ENCODE data around the gene FRMD4A. TPM values are rescaled to one million over a fixed set of nuclear protein-coding genes. Genes with fewer than 3 reads are reported as not detected.

FRMD4A gene
- total RNA-seq, 4 donors from 2014 or later: 13.7 to 27.2 (median 19.6) TPM

DNA sequence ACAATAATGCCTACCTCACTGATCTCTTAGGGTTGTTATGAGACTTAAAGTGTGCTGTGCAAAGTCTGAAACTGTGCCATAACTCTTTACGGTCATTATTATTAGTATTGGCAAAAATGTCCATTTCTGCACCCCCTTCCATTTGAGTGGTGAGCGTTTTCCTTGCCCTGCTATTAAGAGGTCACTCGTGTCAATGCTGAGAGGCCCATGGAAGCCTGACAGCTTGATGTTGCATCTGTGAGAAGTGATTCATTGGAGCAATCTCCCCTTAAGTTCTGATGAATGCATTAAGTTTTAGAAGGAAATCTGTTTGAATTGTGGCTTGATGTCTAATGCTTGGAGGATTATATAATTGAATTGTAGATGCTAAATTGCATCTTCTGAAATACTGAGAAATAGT lies 253.3 kb downstream of the FRMD4A start:
- ATAC-seq: no peak
- no peak overlapping the region for H3K4me3 ChIP-seq
- no peak overlapping the region for H3K27ac ChIP-seq
- H3K36me3 ChIP-seq: no peaks in the 10 kb centered on the region
- H3K27me3 ChIP-seq: no peaks in the 10 kb centered on the region
- peaks cover 4 to 14% (median 4%) of the 10 kb centered on the region in 3 donors for H3K4me1 ChIP-seq
- TF ChIP-seq POLR2AphosphoS5 (IDR thresholded peaks at IDR 0.05): no peak
- no peak for TF ChIP-seq POLR2A (IDR thresholded peaks at IDR 0.05)
- TF ChIP-seq, protein P1, sequence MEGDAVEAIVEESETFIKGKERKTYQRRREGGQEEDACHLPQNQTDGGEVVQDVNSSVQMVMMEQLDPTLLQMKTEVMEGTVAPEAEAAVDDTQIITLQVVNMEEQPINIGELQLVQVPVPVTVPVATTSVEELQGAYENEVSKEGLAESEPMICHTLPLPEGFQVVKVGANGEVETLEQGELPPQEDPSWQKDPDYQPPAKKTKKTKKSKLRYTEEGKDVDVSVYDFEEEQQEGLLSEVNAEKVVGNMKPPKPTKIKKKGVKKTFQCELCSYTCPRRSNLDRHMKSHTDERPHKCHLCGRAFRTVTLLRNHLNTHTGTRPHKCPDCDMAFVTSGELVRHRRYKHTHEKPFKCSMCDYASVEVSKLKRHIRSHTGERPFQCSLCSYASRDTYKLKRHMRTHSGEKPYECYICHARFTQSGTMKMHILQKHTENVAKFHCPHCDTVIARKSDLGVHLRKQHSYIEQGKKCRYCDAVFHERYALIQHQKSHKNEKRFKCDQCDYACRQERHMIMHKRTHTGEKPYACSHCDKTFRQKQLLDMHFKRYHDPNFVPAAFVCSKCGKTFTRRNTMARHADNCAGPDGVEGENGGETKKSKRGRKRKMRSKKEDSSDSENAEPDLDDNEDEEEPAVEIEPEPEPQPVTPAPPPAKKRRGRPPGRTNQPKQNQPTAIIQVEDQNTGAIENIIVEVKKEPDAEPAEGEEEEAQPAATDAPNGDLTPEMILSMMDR (IDR thresholded peaks at IDR 0.05): no peak
- no peak for TF ChIP-seq EP300 (IDR thresholded peaks at IDR 0.05)
- H3K9me3 ChIP-seq: peaks cover 0 to 8% (median 0%) of the 10 kb centered on the region in 3 donors
- WGBS, 2 donors (ENCODE audit: low coverage in 1 of 2): 60 to 80% methylated on average over 2 to 3 of the region's 3 CpGs

DNA sequence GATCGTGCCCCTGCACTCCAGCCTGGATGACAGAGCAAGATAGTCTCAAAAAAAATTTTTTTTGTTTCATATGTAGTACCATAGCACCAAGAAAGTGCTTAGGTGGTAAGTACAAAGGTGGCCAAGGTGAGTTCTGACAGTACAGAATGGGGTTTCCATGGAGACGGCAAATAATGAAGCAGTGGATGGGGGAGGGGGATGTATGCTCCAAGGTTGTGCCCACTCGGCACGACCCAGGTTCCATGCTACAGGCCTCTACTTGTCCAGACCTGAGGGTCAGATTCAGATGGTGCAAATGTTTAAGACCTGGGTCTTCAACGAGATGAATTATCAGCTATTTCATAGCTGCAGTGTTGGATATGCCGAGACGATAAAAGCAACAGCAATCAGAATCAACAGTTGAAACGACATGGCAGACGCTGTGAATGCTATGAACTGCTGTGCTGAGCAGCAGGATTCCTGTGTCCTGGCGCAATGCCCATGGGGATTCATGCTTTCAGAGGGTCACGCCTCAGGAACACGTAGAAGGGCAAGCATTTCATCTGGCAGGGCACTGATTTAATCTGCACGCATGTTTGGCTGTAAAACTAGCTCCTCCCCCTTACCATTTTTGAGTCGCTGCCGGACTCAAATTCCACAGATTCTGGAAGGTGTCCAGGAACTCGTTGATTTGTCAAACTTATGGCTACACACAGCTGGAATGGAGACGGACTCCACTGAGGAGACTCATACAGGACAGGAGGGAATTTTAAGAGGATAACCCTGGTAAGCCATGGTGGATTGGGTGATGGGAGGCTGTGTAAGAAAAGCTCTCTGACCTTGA lies 256.5 kb downstream of the FRMD4A start:
- ATAC-seq: peak; percentile 96
- H3K27ac ChIP-seq: peak overlapping the region in 3 of 4 donors; percentile 29 to 67 (median 58)
- H3K36me3 ChIP-seq: no peaks in the 10 kb centered on the region
- H3K4me3 ChIP-seq: peak overlapping the region in 1 of 2 donors; percentile 11
- peaks cover 0 to 12% (median 0%) of the 10 kb centered on the region in 3 donors for H3K9me3 ChIP-seq
- H3K27me3 ChIP-seq: no peaks in the 10 kb centered on the region
- 10 to 40% methylated on average over 10 of the region's 17 CpGs for WGBS, 2 donors (ENCODE audit: low coverage in 1 of 2)
- peaks cover 4 to 14% (median 4%) of the 10 kb centered on the region in 3 donors for H3K4me1 ChIP-seq
- TF ChIP-seq POLR2AphosphoS5 (IDR thresholded peaks at IDR 0.05) (peak; percentile 96), POLR2A (IDR thresholded peaks at IDR 0.05) (no peak), EP300 (IDR thresholded peaks at IDR 0.05) (no peak)
- TF ChIP-seq, protein P1 (IDR thresholded peaks at IDR 0.05): no peak

DNA sequence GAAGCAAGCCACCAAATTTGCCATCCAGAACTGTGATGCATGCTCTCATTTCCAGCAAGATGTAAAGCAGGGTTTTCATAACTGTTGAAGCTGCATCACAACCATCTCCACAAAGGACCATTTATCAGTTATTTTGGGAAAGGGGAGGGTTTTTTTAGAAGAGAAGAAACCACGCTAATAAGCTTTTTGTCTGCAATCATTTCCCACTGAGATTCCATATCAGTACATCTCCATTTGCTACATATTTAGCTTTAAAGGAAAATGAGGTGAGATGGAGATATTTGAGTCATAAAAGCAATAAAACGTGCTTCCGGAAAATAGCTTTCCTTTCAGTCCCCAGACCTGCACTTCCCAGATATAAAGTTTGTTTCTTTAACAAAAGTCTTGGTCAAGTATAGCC lies 258.2 kb downstream of the FRMD4A start:
- Histone ChIP-seq H3K36me3 (no peaks in the 10 kb centered on the region), H3K27ac (no peak overlapping the region), H3K4me1 (peaks cover 4 to 14% (median 4%) of the 10 kb centered on the region in 3 donors), H3K27me3 (no peaks in the 10 kb centered on the region), H3K9me3 (peaks cover 0 to 8% (median 0%) of the 10 kb centered on the region in 3 donors), H3K4me3 (no peak overlapping the region)
- TF ChIP-seq EP300 (IDR thresholded peaks at IDR 0.05) (no peak), POLR2A (IDR thresholded peaks at IDR 0.05) (no peak), POLR2AphosphoS5 (IDR thresholded peaks at IDR 0.05) (no peak)
- TF ChIP-seq, protein P1 (IDR thresholded peaks at IDR 0.05): no peak
- ATAC-seq: no peak
- 82 to 87% methylated on average over 3 of the region's 3 CpGs for WGBS, 2 donors (ENCODE audit: low coverage in 1 of 2)

DNA sequence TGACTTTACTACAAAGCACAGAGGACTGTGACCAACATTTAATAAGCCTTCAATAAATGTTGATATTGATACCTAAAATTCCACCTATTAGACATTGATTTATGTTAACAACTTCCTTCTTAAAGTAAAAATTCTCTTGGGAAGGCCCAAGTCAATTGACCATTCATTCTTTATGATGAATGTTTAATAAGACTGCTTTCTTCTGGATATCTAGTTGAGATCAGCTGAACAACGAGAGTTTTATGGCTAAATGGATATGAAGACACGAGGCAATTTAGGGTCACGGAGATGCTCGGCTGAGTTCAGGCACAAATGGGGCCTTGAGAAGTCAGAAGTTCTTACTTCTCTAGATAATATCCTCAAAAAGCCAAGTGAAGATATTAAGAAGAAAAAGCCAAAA lies 258.8 kb downstream of the FRMD4A start:
- no peak for ATAC-seq
- peaks cover 4 to 14% (median 4%) of the 10 kb centered on the region in 3 donors for H3K4me1 ChIP-seq
- WGBS, 2 donors (ENCODE audit: low coverage in 1 of 2): 83 to 90% methylated on average over 2 to 4 of the region's 4 CpGs

More for the DNA sequence above, 258.8 kb downstream of the FRMD4A start:
- Histone ChIP-seq H3K36me3 (no peaks in the 10 kb centered on the region), H3K27ac (no peak overlapping the region), H3K9me3 (peaks cover 0 to 12% (median 0%) of the 10 kb centered on the region in 3 donors), H3K27me3 (no peaks in the 10 kb centered on the region), H3K4me3 (no peak overlapping the region)
- TF ChIP-seq, protein P1 (IDR thresholded peaks at IDR 0.05): no peak
- TF ChIP-seq EP300 (IDR thresholded peaks at IDR 0.05) (no peak), POLR2AphosphoS5 (IDR thresholded peaks at IDR 0.05) (no peak), POLR2A (IDR thresholded peaks at IDR 0.05) (no peak)
